AG04450 (cell line): ENCODE measurements around the gene DRC7. TPM values are rescaled to one million over a fixed set of nuclear protein-coding genes. Genes with fewer than 3 reads are reported as not detected.

Experiments
- CTCF ChIA-PET: fragments of 300-600, 350-600 bp; formaldehyde crosslinking; extraction: SDS; loops from one replicate; lab custom pipeline; 2022; ENCODE audit warnings: antibody characterized with exemption, inconsistent platforms; lab: Charles Lee
- POLR2A ChIA-PET: fragments of 350-600 bp; formaldehyde crosslinking; extraction: SDS; loops from one replicate; lab custom pipeline; 2021; ENCODE audit warnings: antibody characterized with exemption, inconsistent platforms; lab: Yijun Ruan, JAX
- DNase-seq: peaks from one replicate; pipeline ENCODE4 v3.0.0-alpha.2; 2011; ENCODE audit warnings: low read depth, low spot score
- H3K27ac ChIP-seq: one replicate; pipeline ENCODE4 v1.5.1; 2012; ENCODE audit warnings: low read depth, low read length, control low read depth
- H3K27me3 ChIP-seq: one replicate; pipeline ENCODE4 v1.6.0; 2012; ENCODE audit warnings: low read length; ENCODE audit not compliant: control insufficient read depth, insufficient read depth
- H3K4me3 ChIP-seq: 2 replicates; pipeline ENCODE4 v1.5.1; 2011; ENCODE audit warnings: mild to moderate bottlenecking, low read depth, low read length, control low read depth
- H3K9me3 ChIP-seq: 2 replicates; pipeline ENCODE4 v1.5.1; 2012; ENCODE audit warnings: low read length; ENCODE audit not compliant: control insufficient read depth, insufficient read depth
- polyA plus RNA-seq: library from polyadenylated mRNA; depleted of rRNA; stranded (reverse); fragments of >200 nt; gene quantifications from 2 replicates; pipeline ENCODE4 v1.2.3, GENCODE V29; 2011
- TF ChIP-seq, protein P1 (sequence below): IDR thresholded peaks from 2 replicates; pipeline ENCODE4 v1.5.1; 2011; ENCODE audit warnings: low read depth, low read length, control low read depth, inconsistent platforms

Gene DRC7
- polyA plus RNA-seq, 1 experiment, result not detected

GRCh38 chr16:57649846-57650245 is 44.8 kb upstream of the DRC7 start:
- POLR2A ChIA-PET, result no interaction called here
- no peak for DNase-seq
- Histone ChIP-seq H3K9me3 (no peaks in the 10 kb centered on the region; the same call in 1 of the 2 replicates), H3K27me3 (no peaks in the 10 kb centered on the region), H3K4me3 (no peak overlapping the region), H3K27ac (no peak overlapping the region)
- TF ChIP-seq, protein P1, sequence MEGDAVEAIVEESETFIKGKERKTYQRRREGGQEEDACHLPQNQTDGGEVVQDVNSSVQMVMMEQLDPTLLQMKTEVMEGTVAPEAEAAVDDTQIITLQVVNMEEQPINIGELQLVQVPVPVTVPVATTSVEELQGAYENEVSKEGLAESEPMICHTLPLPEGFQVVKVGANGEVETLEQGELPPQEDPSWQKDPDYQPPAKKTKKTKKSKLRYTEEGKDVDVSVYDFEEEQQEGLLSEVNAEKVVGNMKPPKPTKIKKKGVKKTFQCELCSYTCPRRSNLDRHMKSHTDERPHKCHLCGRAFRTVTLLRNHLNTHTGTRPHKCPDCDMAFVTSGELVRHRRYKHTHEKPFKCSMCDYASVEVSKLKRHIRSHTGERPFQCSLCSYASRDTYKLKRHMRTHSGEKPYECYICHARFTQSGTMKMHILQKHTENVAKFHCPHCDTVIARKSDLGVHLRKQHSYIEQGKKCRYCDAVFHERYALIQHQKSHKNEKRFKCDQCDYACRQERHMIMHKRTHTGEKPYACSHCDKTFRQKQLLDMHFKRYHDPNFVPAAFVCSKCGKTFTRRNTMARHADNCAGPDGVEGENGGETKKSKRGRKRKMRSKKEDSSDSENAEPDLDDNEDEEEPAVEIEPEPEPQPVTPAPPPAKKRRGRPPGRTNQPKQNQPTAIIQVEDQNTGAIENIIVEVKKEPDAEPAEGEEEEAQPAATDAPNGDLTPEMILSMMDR, result no peak
- CTCF ChIA-PET, result interaction anchor here (0.5 to 5.9 kb wide), 25 partner anchors 9 to 400 kb away, joined by 3 to 94 read pairs (median 5); partner anchors contain the start of gene ADGRG1

GRCh38 chr16:57651344-57652333 is 43.0 kb upstream of the DRC7 start:
- no peak for DNase-seq
- Histone ChIP-seq H3K27ac (no peak overlapping the region), H3K9me3 (no peaks in the 10 kb centered on the region; the same call in 1 of the 2 replicates), H3K4me3 (no peak overlapping the region), H3K27me3 (no peaks in the 10 kb centered on the region)
- POLR2A ChIA-PET, result no interaction called here
- CTCF ChIA-PET, result interaction anchor here (1.0 to 1.5 kb wide), 3 partner anchors 51 to 75 kb away, joined by 3 to 8 read pairs (median 8); no protein-coding TSS in a partner anchor
- TF ChIP-seq, protein P1, result no peak

DNA sequence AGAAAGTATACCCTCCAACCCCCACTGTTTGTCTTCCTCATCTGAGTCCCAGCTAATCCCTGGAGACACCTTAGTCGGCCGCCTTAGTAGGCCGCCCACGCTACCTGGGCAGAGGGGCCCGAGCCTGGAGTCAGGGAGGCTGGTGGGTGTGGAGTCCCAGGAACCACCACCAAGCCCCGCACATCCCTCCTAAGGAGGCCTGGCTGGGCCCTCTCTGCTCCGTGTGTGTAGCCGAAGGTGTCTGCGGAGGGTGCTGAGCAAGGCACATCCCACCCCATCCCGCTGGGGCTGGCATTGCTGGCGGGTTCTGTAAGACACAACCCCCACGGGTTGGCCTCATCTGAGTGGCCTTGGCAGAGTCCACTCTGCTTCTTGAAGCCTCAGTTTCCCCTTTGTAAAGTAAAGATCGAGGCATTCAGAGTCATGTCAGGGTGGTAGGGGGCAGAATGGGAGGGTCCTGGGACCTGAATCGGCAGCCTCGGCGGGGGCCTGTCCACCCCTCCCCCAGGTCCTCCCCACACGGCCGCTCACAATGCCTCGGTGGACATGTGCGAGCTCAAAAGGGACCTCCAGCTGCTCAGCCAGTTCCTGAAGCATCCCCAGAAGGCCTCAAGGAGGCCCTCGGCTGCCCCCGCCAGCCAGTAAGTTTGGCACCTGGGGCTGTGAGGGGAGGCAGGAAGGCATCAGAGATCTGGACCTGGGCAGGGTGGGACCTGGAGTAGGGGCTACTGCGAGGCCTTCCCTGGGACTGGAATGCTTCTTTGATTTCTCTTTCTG is 41.7 kb upstream of the DRC7 start:
- ChIA-PET POLR2A (no interaction called here), CTCF (interaction anchor here (1.0 to 1.5 kb wide), 4 partner anchors 52 to 76 kb away, joined by 3 to 8 read pairs (median 6); no protein-coding TSS in a partner anchor)
- Histone ChIP-seq H3K9me3 (no peaks in the 10 kb centered on the region; the same call in 1 of the 2 replicates), H3K27ac (no peak overlapping the region), H3K4me3 (no peak overlapping the region), H3K27me3 (no peaks in the 10 kb centered on the region)
- no peak for DNase-seq
- TF ChIP-seq, protein P1, result no peak

- Histone ChIP-seq H3K27ac (no peak overlapping the region), H3K4me3 (no peak overlapping the region), H3K27me3 (no peaks in the 10 kb centered on the region), H3K9me3 (no peaks in the 10 kb centered on the region; the same call in 1 of the 2 replicates)
- CTCF ChIA-PET, result interaction anchor here (0.7 to 1.1 kb wide), 2 partner anchors 63 to 110 kb away, joined by 3 read pairs; no protein-coding TSS in a partner anchor
- POLR2A ChIA-PET, result no interaction called here
- DNase-seq, result no peak
- TF ChIP-seq, protein P1, result no peak
Observed at GRCh38 chr16:57653936-57654335, 40.7 kb upstream of the DRC7 start.
